H1 (cell line): ENCODE measurements around the gene EGFR. TPM values are rescaled to one million over a fixed set of nuclear protein-coding genes. Genes with fewer than 3 reads are reported as not detected.

ENCODE experiments used
- CTCF ChIA-PET: fragments of 300-600 bp; sonication (Branson Sonifier 250); formaldehyde crosslinking; loops from one replicate; lab custom pipeline; 2021; ENCODE audit not compliant: partially characterized antibody; lab: Charles Lee
- POLR2A ChIA-PET: fragments of 300-600 bp; sonication (Branson Sonifier 250); formaldehyde crosslinking; loops from one replicate; lab custom pipeline; 2021; ENCODE audit warnings: inconsistent platforms; ENCODE audit not compliant: partially characterized antibody; lab: Charles Lee
- DNase-seq, 2 experiments: peaks; one replicate each; pipeline versions ENCODE4 v3.0.0 to v3.0.0-alpha.2; 2010 to 2022; ENCODE audit warnings: low spot score in 2 of 2, low read depth in 1 of 2, mixed read lengths in 1 of 2
- FAIRE-seq: peaks from 2 replicates; lab custom pipeline; 2011; peaks lifted over from hg19 to GRCh38; lab: Jason Lieb, UNC
- H2AFZ ChIP-seq: 2 replicates; pipeline ENCODE4 v1.8.1; 2012; ENCODE audit warnings: low read length, inconsistent platforms
- H2AK5ac ChIP-seq: 2 replicates; pipeline ENCODE4 v1.6.1; 2013; ENCODE audit warnings: low read depth, low read length
- H2BK120ac ChIP-seq: replicated peaks from 2 replicates; pipeline ENCODE3; 2013; ENCODE audit warnings: low read depth, low read length, inconsistent platforms
- H2BK12ac ChIP-seq: 2 replicates; pipeline ENCODE4 v1.6.1; 2013; ENCODE audit warnings: low read depth, low read length
- H2BK15ac ChIP-seq: 2 replicates; pipeline ENCODE4 v1.6.1; 2013; ENCODE audit warnings: low read length
- H2BK20ac ChIP-seq: 2 replicates; pipeline ENCODE4 v1.6.1; 2013; ENCODE audit warnings: low read length
- H2BK5ac ChIP-seq: 2 replicates; pipeline ENCODE4 v1.6.1; 2013; ENCODE audit warnings: low read depth, low read length
- H3K14ac ChIP-seq: 2 replicates; pipeline ENCODE4 v1.6.1; 2013; ENCODE audit warnings: inconsistent platforms; ENCODE audit not compliant: insufficient read length
- H3K18ac ChIP-seq: 2 replicates; pipeline ENCODE4 v1.6.1; 2013; ENCODE audit warnings: low read length; ENCODE audit errors: extremely low read depth
- H3K23ac ChIP-seq: 2 replicates; pipeline ENCODE4 v1.6.1; 2013; ENCODE audit warnings: inconsistent platforms; ENCODE audit not compliant: insufficient read length
- H3K23me2 ChIP-seq: 2 replicates; pipeline ENCODE4 v1.6.1; 2013; ENCODE audit warnings: low read depth, low read length
- H3K27ac ChIP-seq: 2 replicates; pipeline ENCODE4 v1.6.1; 2011; ENCODE audit warnings: low read depth, low read length, inconsistent platforms
- H3K27me3 ChIP-seq, 4 experiments: replicated peaks in 1 of 4; 1 replicate in 1 of 4; 2 replicates in 3 of 4; pipeline versions ENCODE4 v1.6.1 to v1.8.1; 2011 to 2013; ENCODE audit warnings: low read length in 3 of 4, mild to moderate bottlenecking in 3 of 4, inconsistent platforms in 2 of 4, mixed read lengths in 2 of 4, moderate library complexity in 1 of 4; ENCODE audit not compliant: control insufficient read depth in 3 of 4, insufficient read depth in 3 of 4; ENCODE audit errors: extremely low read depth in 1 of 4
- H3K36me3 ChIP-seq, 4 experiments: 2 replicates each; pipeline versions ENCODE4 v1.6.1 to v1.8.1; 2011 to 2013; ENCODE audit warnings: mild to moderate bottlenecking in 4 of 4, low read length in 3 of 4, moderate library complexity in 2 of 4, control low read depth in 1 of 4, inconsistent platforms in 1 of 4; ENCODE audit not compliant: insufficient read depth in 4 of 4, control insufficient read depth in 2 of 4
- H3K4ac ChIP-seq: replicated peaks from 2 replicates; pipeline ENCODE3; 2013; ENCODE audit warnings: low read length, low read depth, mixed read lengths, inconsistent platforms; ENCODE audit not compliant: insufficient read length
- H3K4me1 ChIP-seq, 4 experiments: replicated peaks in 1 of 4; 1 replicate in 1 of 4; 2 replicates in 3 of 4; pipeline versions ENCODE4 v1.6.1 to v1.8.1; 2011 to 2013; ENCODE audit warnings: low read length in 3 of 4, inconsistent platforms in 2 of 4, mixed read lengths in 1 of 4; ENCODE audit not compliant: insufficient read depth in 4 of 4, control insufficient read depth in 3 of 4
- H3K4me2 ChIP-seq, 2 experiments: 2 replicates each; pipeline versions ENCODE4 v1.6.1 to v1.8.1; 2011 to 2013; ENCODE audit warnings: low read depth in 2 of 2, low read length in 2 of 2, control low read depth in 1 of 2, inconsistent platforms in 1 of 2, mild to moderate bottlenecking in 1 of 2; ENCODE audit not compliant: insufficient read depth in 1 of 2
- H3K4me3 ChIP-seq, 4 experiments: fragments of 200-600, 300-600 bp in 1 of 4; sonication (generic), shearing (Covaris generic), sonication (Bioruptor Twin) in 1 of 4; 2 replicates each; pipeline versions ENCODE4 v1.5.1 to v1.8.1; 2011 to 2016; ENCODE audit warnings: low read length in 4 of 4, low read depth in 3 of 4, control low read depth in 2 of 4, inconsistent platforms in 2 of 4, mild to moderate bottlenecking in 2 of 4, mixed read lengths in 1 of 4, moderate library complexity in 1 of 4; ENCODE audit not compliant: insufficient read depth in 2 of 4; ENCODE audit errors: extremely low read depth in 1 of 4
- H3K56ac ChIP-seq: replicated peaks from 2 replicates; pipeline ENCODE3; 2013; ENCODE audit warnings: low read depth, mild to moderate bottlenecking, mixed read lengths, low read length, inconsistent platforms; ENCODE audit not compliant: insufficient read length
- H3K79me1 ChIP-seq: 2 replicates; pipeline ENCODE4 v1.6.1; 2013; ENCODE audit warnings: low read depth, low read length, control low read depth
- H3K79me2 ChIP-seq, 2 experiments: 2 replicates each; pipeline versions ENCODE4 v1.6.1 to v1.8.1; 2012 to 2013; ENCODE audit warnings: low read length in 2 of 2, mild to moderate bottlenecking in 2 of 2, inconsistent platforms in 1 of 2; ENCODE audit not compliant: insufficient read depth in 2 of 2, control insufficient read depth in 1 of 2
- H3K9ac ChIP-seq, 4 experiments: replicated peaks in 1 of 4; 1 replicate in 1 of 4; 2 replicates in 3 of 4; pipeline versions ENCODE4 v1.6.1 to v1.8.1; 2011 to 2013; ENCODE audit warnings: low read depth in 3 of 4, low read length in 3 of 4, control low read depth in 2 of 4, mild to moderate bottlenecking in 2 of 4, moderate library complexity in 2 of 4, inconsistent platforms in 1 of 4; ENCODE audit errors: extremely low read depth in 1 of 4
- H3K9me3 ChIP-seq, 2 experiments: 2 replicates each; pipeline versions ENCODE4 v1.6.1 to v1.8.1; 2012 to 2013; ENCODE audit warnings: mild to moderate bottlenecking in 2 of 2, moderate library complexity in 2 of 2, control low read depth in 1 of 2, inconsistent platforms in 1 of 2, low read depth in 1 of 2, low read length in 1 of 2, mixed read lengths in 1 of 2; ENCODE audit not compliant: insufficient read depth in 2 of 2
- H4K20me1 ChIP-seq, 2 experiments: replicated peaks in 1 of 2; 2 replicates each; pipeline versions ENCODE3 to v1.8.1; 2011 to 2013; ENCODE audit warnings: inconsistent platforms in 2 of 2, low read length in 2 of 2, mild to moderate bottlenecking in 1 of 2; ENCODE audit not compliant: insufficient read depth in 2 of 2, control insufficient read depth in 1 of 2
- H4K5ac ChIP-seq: 2 replicates; pipeline ENCODE4 v1.6.1; 2013; ENCODE audit warnings: low read length, low read depth, mixed read lengths, inconsistent platforms; ENCODE audit not compliant: insufficient read length
- H4K8ac ChIP-seq: 2 replicates; pipeline ENCODE4 v1.8.0; 2013; ENCODE audit warnings: mild to moderate bottlenecking, moderate library complexity, low read length, inconsistent platforms; ENCODE audit not compliant: insufficient read depth; ENCODE audit errors: extremely low read depth
- H4K91ac ChIP-seq: replicated peaks from 2 replicates; pipeline ENCODE3; 2013; ENCODE audit warnings: low read length, mixed read lengths, inconsistent platforms; ENCODE audit not compliant: insufficient read length
- CBX5 ChIP-seq: fragments of 300-800, 300-1000 bp; sonication (generic); IDR thresholded peaks from 2 replicates; pipeline ENCODE4 v1.7.1; 2016; ENCODE audit warnings: antibody characterized with exemption, low read length, low read depth
- CEBPB ChIP-seq: IDR thresholded peaks from 2 replicates; pipeline ENCODE4 v1.6.1; 2012; ENCODE audit warnings: low read depth, low read length
- CHD2 ChIP-seq: IDR thresholded peaks from 2 replicates; pipeline ENCODE4 v1.6.1; 2012; ENCODE audit warnings: low read length, improper control_type of control experiment
- EGR1 ChIP-seq: IDR thresholded peaks from 2 replicates; pipeline ENCODE4 v1.6.1; 2011; ENCODE audit warnings: low read depth, low read length, borderline replicate concordance
- EZH2 ChIP-seq: fragments of 200-600 bp; sonication (generic); IDR thresholded peaks from 2 replicates; pipeline ENCODE4 v1.7.1; 2012; ENCODE audit warnings: low read depth, mild to moderate bottlenecking, moderate library complexity, low read length, inconsistent platforms; ENCODE audit not compliant: severe bottlenecking
- MAFK ChIP-seq: IDR thresholded peaks from 2 replicates; pipeline ENCODE4 v1.6.1; 2012; ENCODE audit warnings: low read depth, mild to moderate bottlenecking, improper control_type of control experiment, low read length
- NANOG ChIP-seq: IDR thresholded peaks from 2 replicates; pipeline ENCODE4 v1.6.1; 2011; ENCODE audit warnings: low read length, low read depth, mild to moderate bottlenecking, inconsistent platforms; ENCODE audit not compliant: insufficient read depth, poor library complexity, severe bottlenecking
- POLR2A ChIP-seq, 2 experiments: IDR thresholded peaks; 1 replicate in 1 of 2; 2 replicates in 1 of 2; pipeline ENCODE4 v1.6.1; 2011; ENCODE audit warnings: low read depth in 2 of 2, low read length in 2 of 2, mild to moderate bottlenecking in 2 of 2; ENCODE audit errors: control extremely low read depth in 1 of 2
- RBBP5 ChIP-seq: IDR thresholded peaks from 2 replicates; pipeline ENCODE4 v1.7.1; 2012; ENCODE audit warnings: low read depth, mild to moderate bottlenecking, inconsistent platforms, low read length, moderate library complexity, borderline replicate concordance
- SIRT6 ChIP-seq: IDR thresholded peaks from one replicate; pipeline ENCODE4 v1.7.1; 2012; ENCODE audit warnings: low read length, inconsistent platforms
- SP2 ChIP-seq: IDR thresholded peaks from 2 replicates; pipeline ENCODE4 v1.6.1; 2012; ENCODE audit warnings: mild to moderate bottlenecking, low read length, inconsistent platforms
- SP4 ChIP-seq: IDR thresholded peaks from 2 replicates; pipeline ENCODE4 v1.6.1; 2012; ENCODE audit warnings: low read length, inconsistent platforms
- SUZ12 ChIP-seq: fragments of 200-600 bp; sonication (generic); IDR thresholded peaks from 2 replicates; pipeline ENCODE4 v1.6.1; 2012; ENCODE audit warnings: mild to moderate bottlenecking, inconsistent platforms, low read length, moderate library complexity, mixed read lengths
- USF2 ChIP-seq: IDR thresholded peaks from 2 replicates; pipeline ENCODE4 v1.6.1; 2011; ENCODE audit warnings: low read length, improper control_type of control experiment
- WGBS, 2 experiments: shearing (Covaris generic) in 1 of 2; methylation state at CpG; one replicate each; pipeline versions ENCODE4 v1.1.6 to v1.1.7; 2013 to 2015; ENCODE audit warnings: low lambda C conversion rate in 2 of 2, mixed read lengths in 2 of 2, inconsistent platforms in 1 of 2, low coverage in 1 of 2, missing lambda C conversion rate in 1 of 2; ENCODE audit not compliant: insufficient replicate concordance in 2 of 2, insufficient coverage in 1 of 2, insufficient read length in 1 of 2; ENCODE audit errors: extremely low coverage in 1 of 2, missing lambda C conversion rate in 1 of 2; 5-methylcytosine and 5-hydroxymethylcytosine counted together
- polyA plus RNA-seq, 7 experiments: library from polyadenylated mRNA; depleted of rRNA in 3 of 7; stranded (reverse) in 5 of 7; unstranded in 2 of 7; fragments of >200 nt in 5 of 7; fragments of 200-250 nt in 2 of 7; gene quantifications; 1 replicate in 5 of 7; 2 replicates in 1 of 7; 4 replicates in 1 of 7; pipeline versions ENCODE4 v1.2.1 to v1.2.3, GENCODE V29; 2011 to 2013; ENCODE audit warnings: missing spikeins in 2 of 7, mixed read lengths in 2 of 7
- total RNA-seq: library from RNA; stranded (reverse); fragmentation: NEBNext Ultra II Directional; extraction: Animal tissue kit (Norgen Biotek cat#: 25700); gene quantifications from 2 replicates; pipeline ENCODE4 v1.2.1, GENCODE V29; 2021
- TF ChIP-seq, protein P1 (sequence below): IDR thresholded peaks from 2 replicates; pipeline ENCODE4 v1.6.1; 2012; ENCODE audit warnings: inconsistent platforms

The EGFR gene
- total and polyA plus RNA-seq, 2 of the 8 experiments (the other 6 are each of a cell fraction or from before 2014, with no cell fraction given): 1.9 to 5.8 TPM

GRCh38 chr7:55210716-55211115, 191.9 kb downstream of the EGFR start:
- Histone ChIP-seq H2BK120ac (no peak overlapping the region), H4K8ac (no peak overlapping the region), H3K79me2 (no peaks in the 10 kb centered on the region), H2BK12ac (no peak overlapping the region), H2BK5ac (no peak overlapping the region), H3K9ac (no peak overlapping the region), H3K23ac (no peak overlapping the region), H3K18ac (no peak overlapping the region), H2AK5ac (no peak overlapping the region), H3K4ac (no peak overlapping the region), H3K56ac (no peak overlapping the region), H3K4me1 (no peaks in the 10 kb centered on the region; a peak in 1 of 7 replicates), H4K20me1 (no peaks in the 10 kb centered on the region), H3K4me2 (no peak overlapping the region), H3K36me3 (no peaks in the 10 kb centered on the region), H2BK20ac (no peak overlapping the region), H4K91ac (no peak overlapping the region), H2AFZ (no peak overlapping the region), H3K27me3 (no peaks in the 10 kb centered on the region), H3K14ac (no peak overlapping the region), H3K79me1 (no peaks in the 10 kb centered on the region), H4K5ac (no peak overlapping the region), H3K4me3 (no peak overlapping the region), H3K23me2 (no peaks in the 10 kb centered on the region), H2BK15ac (no peak overlapping the region), H3K9me3 (no peaks in the 10 kb centered on the region), H3K27ac (no peak overlapping the region)
- DNase-seq (no peak), FAIRE-seq (no peak)
- ChIA-PET CTCF (interaction anchor here (1.0 to 1.2 kb wide), 2 partner anchors 85 to 86 kb away, joined by 3 to 4 read pairs; no protein-coding TSS in a partner anchor), POLR2A (no interaction called here)
- WGBS, 2 experiments: 85% methylated on average over 1 of the region's 1 CpG; no CpG with 5 or more reads in 1 of the 2 experiments
- TF ChIP-seq CHD2 (no peak), SP4 (no peak), USF2 (no peak), RBBP5 (no peak), NANOG (no peak), SP2 (no peak), SUZ12 (no peak), EGR1 (no peak), CBX5 (no peak), MAFK (no peak), SIRT6 (no peak), POLR2A (IDR thresholded peaks at IDR 0.05; ENCODE audit: control extremely low read depth in 1 of 2, low read depth in 2 of 2, low read length in 2 of 2) (no peak), EZH2 (no peak), CEBPB (no peak)
- TF ChIP-seq, protein P1, sequence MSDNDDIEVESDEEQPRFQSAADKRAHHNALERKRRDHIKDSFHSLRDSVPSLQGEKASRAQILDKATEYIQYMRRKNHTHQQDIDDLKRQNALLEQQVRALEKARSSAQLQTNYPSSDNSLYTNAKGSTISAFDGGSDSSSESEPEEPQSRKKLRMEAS: no peak
